GM19463 (cell line): ENCODE data around the gene REST.
A peak's percentile ranks its signal among the peaks of the same experiment; 100 is the strongest.

Source experiments
- ATAC-seq: cut with Tn5 transposase; IDR thresholded peaks from one replicate; pipeline ENCODE4 v1.9.1; 2021; ENCODE audit warnings: mild to moderate bottlenecking, moderate library complexity; ENCODE audit not compliant: unreplicated experiment

The REST gene

DNA sequence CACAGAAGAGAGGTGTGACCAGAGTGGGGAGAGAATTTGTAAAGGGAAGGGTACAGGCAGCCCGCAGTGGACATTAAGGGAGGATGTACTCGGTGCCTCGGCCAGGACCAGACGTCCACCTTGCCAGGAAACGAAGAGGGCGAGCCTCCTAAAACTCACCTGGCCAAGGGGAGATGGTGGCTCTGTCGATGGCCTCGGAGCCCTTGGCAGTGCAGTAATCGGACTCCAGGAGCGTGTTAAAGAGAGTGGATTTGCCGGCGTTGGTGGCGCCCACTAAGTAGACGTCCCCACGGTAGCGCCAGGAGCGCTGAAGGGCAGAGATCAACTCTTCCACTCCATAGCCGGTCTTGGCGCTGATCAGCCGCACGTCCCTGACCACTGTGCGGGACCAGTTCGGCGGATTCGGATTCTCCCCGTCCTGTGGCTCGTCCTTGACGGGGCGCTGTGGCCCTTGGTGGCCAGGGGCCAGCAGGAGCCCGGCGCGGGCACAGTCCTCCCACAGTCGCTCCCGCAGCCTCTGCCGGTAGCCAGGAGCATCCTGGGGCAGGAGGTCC is 68.7 kb downstream of the REST start:
- no peak for ATAC-seq

DNA sequence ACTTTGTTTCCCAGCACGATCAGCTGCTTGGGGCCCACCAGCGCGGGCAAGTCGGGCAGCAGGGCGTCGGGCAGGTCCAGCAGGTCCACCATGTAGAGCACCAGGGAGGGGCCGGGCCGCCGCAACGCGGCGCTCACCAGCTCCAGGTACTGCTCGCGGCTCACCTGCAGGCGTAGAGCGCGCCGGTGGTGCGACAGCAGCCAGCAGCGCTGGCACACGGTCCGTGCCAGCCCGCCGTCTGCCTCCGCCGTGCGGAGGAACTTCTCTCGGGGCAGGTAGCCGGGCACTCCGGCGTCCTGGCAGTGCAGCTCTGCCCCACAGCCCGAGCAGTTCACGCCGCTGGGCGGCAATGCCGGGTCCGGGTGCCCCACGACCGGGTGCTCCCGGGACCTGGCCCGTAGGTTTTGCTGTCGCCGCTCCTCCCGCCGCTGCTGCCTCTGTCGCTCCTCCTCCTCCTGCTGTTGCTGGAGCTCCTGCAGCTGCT is 69.2 kb downstream of the REST start:
- ATAC-seq: peak; percentile 21

DNA sequence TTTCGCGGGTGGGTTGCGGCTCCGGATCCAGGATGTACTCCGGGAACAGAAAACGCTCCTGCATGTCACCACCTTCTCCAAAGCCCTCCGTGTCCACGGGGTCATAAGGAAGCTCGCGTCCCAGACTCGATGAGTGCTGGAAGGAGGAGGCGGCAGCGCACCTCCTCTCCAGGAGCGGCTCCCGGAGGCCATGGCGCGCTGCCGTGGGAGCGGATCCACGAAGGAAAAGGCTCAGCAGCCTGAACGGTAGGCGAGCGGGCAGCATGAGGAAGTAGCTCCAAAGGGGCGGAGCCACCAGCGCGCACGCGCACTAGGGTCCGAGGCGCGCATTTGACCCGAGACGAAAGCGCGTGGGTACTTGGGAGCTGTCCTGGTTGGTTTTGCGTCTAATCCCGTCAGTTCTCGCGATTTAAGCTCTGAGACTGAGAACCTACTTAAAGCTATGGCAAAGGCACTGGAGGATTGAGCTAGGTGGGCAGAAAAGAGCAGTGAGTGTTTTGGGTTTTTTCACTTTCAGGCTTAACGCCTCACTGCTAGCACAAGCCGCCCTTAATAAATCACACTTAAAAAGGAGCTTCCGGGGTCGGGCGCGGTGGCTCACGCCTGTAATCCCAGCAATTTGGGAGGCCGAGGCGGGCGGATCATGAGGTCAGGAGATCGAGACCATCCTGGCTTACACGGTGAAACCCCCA is 69.8 kb downstream of the REST start, which contains the start of gene NOA1:
Gene NOA1 (minus strand): TSS at position 286 of the 692 bp plus-strand sequence. CDS start 21 bp downstream, at position 265.
- ATAC-seq: peak; percentile 79

DNA sequence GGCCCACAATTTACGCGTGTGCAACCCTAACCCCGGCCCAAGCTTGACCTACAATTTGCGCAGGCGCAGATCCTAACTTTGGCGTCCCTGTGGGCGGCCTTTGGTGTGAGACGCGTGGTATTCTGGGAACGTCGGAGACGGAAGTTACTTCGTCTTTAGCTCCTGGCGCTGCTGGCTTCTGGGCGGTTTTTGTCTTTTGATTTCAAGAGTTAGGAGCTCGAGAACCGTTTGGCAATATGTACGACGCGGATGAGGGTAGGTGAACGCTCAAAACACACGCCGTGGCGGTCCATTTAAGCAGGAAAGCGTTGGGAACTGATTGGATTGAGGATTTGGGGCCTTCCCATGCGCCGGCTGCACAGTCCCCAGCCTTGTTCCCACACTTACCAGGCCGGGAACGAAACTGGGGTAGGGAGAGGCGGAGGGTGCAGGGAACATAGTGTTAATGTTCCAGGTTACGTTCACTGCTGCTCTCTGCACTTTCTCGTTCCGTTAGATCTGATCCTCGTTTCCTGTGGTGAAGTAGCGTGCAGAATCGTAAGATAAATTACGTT is 71.1 kb downstream of the REST start, which contains the start of gene POLR2B:
Gene POLR2B (plus strand): TSS at position 147 of the 554 bp plus-strand sequence. CDS start 90 bp downstream, at position 237.
- ATAC-seq: peak; percentile 46

DNA sequence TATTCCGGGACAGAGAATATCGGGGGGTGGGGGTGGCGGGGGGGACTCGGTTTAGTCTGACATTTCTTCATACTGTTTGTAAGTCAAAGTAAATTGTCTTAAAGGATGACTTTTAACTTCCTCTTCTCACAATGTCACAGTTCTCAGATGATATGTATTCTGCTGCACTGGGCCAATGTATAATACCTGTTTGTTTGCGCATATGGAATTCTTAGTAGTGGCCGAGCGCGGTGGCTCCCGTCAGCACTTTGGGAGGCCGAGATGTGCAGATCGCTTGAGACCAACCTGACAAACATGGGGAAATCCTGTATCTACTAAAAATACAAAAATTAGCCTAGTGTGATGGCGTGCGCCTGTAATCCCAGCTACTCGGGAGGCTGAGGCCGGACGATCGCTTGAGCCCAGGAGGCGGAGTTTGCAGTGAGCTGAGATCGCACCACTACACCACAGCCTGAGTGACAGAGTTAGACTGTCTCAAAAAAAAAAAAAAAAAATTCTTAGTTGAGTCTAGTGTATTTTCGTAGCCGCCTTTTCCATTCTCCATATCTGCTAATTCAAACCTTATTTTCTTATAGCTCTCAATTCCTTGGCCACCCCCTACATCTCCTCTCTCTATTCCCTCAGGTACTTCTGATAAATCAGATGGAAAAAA is 71.8 kb downstream of the REST start:
- no peak for ATAC-seq

DNA sequence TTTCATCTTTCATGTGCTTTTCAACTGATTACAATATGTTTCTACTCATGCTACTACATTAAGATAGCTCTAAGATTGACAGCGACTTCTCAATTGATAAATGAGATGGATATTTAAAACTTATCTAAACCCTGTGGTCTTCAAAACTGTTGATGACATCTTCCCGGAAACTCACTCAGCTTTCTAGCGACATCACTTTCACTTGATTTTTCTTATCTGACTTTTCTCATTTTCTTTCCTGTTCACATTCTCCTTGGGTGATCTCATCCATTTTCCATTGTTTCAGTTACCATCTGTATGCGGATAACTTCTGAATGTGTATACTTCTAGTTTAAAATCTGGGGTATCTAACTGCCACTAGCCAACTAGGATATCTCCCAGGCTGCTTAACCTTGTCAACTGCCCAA is 74.1 kb downstream of the REST start:
- ATAC-seq: no peak

DNA sequence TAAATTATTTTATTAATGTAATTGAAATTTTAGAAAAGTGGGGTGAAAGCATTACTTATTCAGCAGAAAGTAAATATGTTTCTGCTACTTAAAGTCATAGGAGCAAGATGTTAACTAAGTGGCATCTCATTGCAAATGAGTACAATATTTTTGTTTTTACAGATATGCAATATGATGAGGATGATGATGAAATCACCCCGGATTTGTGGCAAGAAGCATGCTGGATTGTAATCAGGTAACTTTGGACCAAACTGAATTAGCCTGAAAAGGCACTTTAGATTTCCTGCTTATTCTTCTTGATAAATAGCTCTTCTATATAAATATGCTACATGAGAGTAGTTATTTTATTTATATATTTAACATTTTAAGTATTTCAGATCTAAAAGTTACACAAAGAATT is 78.5 kb downstream of the REST start:
- ATAC-seq: no peak

DNA sequence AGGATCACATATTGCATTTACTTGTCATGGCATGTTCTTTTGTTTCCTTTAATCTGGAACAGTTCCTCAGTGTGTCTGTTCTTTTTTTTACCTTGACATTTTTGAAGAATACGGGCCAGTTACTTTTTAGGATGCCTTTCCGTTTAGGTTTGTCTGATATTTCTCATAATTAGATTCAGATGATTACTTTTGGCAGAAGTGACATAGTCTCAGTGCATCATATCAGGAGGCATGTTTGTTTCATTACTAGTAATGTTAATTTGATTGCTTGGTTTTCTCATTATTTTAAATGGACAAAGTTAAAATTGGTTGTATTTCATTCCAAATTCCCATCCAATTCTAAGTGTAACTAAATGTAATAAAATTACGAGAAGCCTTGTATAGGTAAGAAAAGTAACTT is 79.3 kb downstream of the REST start:
- no peak for ATAC-seq

DNA sequence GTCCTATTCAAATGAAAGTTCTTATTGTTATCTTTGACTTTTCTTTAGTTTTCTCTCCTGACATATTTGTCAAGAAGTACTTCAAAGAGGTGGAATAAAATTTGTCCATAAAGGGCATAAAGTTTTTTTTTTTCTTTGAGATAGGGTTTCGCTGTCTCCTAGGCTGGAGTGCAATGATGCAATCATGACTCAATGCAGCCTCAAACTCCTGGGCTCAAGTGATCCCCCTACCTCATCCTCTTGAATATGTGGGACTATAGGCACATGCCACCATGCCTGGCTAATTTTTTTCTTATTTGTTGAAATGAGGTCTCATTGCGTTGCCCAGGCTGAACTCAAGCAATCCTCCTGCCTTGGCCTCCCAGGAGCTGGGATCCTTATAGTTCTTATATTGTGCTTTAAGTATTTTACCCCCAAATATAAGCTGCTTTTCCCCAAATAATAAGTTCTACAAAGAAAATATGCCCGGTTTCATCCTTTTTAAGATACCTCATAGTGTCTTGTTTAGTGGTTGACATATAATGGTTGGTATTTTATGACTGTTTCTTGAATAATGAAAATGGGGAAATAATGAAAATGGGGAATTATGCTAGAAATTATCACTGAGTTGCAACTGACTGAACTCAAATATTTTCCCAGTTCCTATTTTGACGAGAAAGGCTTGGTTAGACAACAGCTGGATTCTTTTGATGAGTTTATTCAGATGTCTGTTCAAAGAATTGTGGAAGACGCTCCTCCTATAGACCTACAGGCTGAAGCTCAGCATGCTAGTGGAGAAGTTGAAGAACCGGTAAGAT is 82.6 kb downstream of the REST start:
- ATAC-seq: no peak

DNA sequence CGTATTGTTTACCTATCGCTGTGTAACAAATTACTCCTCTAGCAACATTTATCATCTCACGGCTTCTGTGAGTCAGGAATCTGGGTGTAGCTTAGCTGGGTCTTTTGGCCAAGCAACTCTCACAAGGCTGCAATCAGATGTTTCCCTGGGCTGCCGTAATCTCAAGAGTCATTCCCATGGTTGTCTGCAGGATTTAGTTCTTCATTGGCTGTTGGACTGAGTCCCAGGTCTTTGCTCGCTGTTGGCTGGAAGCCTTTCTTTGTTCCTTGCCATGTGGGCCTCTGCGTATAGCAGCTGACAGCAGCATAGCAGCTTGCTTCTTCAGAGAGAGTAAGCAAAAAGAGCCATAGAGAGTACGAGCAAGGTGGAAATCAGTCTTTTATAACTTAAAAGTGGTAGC is 87.8 kb downstream of the REST start:
- ATAC-seq: no peak

DNA sequence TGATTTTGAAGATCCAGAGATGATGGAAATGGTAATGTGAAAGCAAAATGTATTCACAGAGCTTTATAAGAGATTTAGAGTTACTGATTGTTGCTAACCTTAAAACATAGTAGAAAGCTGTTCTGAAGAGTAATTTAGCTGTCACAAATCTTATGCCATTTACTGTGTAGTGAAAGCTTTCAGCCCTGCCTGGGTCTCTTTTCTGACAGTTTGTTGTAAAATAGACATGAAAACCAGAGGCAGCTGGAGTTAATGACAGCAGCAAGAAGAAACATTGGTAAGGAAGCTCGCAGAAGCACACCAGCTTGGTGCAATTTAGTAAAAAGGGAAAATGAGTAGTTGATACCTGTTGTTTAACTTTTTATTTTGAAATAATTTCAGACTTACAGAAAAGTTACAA is 92.1 kb downstream of the REST start:
- ATAC-seq: no peak

DNA sequence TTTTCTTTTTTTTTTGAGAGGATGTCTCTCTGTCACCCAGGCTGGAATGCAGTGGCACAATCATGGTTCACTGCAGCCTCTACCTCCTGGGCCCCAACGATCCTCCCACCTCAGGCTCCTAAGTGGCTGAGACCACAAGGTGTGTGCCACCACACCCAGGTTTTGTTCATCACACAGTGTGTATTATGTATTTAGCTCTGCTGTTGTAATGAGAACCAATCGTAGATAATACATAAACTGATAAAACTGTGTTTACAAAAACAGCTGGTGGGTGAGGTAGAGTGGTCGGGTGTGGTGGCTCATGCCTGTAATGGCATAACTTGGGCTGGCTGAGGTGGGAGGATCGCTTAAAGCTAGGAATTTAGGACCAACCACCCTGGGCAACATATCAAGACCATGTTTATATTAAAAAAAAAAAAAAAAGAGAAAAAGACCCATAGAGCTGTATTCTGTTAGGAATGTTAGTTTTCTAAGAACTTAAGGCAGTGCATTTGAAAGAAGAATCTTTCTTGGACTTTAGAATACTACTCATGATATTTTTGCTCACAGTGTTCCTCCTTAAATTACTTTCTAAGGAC is 105.9 kb downstream of the REST start:
- no peak for ATAC-seq
